Neural progenitor cell (in vitro differentiated cells): ENCODE results near the gene BCLAF1.

ENCODE experiments used
- CTCF ChIP-seq: fragments of 200-600 bp; sonication (generic); IDR thresholded peaks from 2 replicates; pipeline ENCODE4 v1.5.1; 2017; ENCODE audit warnings: antibody characterized with exemption, mild to moderate bottlenecking
- EZH2phosphoT487 ChIP-seq: fragments of 200-600 bp; sonication (generic); IDR thresholded peaks from 2 replicates; pipeline ENCODE4 v1.6.1; 2017; ENCODE audit warnings: antibody characterized with exemption

- TF ChIP-seq CTCF (no peak), EZH2phosphoT487 (no peak)
Observed at GRCh38 chr6:136317971-136318370, 28.3 kb upstream of the BCLAF1 start.
